ENCODE data around the gene LGALS3. TPM values are rescaled to one million over a fixed set of nuclear protein-coding genes. Genes with fewer than 3 reads are reported as not detected.
A peak's percentile ranks its signal among the peaks of the same experiment; 100 is the strongest.

Gene LGALS3
- total RNA-seq, 1 experiment from 2014 or later: 145 TPM

GRCh38 chr14:55190906-55191202 is 61.8 kb downstream of the LGALS3 start:
- DNase-seq (ENCODE audit: low read depth): no peak

DNA sequence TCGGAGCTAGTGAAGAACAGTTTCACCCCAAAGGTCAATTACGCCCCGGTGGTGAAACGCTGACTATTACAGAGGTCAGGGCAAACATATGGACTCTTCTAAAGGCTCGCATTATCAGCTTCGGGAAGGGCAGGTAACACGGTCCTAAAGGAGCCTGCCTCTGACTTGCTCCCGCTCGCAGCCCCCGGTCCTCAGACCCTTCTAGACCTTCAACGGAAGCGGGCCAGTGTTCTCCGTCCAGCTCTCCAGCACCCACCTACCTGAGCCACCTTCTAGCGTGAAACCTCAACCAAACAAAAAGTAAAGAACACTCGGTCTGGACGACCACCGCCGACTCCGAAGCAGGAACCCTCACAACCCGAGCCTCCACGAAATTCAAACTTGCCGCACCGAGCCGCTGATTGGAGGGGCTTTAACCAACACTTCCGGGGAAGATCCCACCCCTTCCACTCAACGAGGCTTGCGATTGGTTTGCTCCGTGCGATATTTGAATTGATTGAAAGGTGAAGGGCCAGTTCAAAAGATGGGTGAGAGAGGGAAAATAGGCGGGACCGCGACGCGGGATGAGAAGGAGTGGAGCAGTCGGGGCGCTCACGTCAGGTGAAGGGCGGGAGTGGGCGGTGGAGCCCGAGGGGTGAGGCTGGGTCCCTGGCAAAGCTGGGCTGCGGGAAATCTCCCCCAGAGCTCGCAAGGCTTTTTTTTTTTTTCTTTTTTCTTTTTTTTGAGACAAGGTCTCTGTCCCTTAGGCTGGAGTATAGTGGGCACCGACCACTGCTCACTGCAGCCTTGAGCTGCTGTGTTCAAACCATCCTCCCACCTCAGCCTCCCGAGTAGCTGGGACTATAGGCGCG is 62.4 kb downstream of the LGALS3 start, which contains the start of gene DLGAP5:
DLGAP5 (minus strand) TSS at position 383 of the 851 bp plus-strand sequence. CDS start 2,406 bp downstream, outside the sequence.
- DNase-seq (ENCODE audit: low read depth): peak; percentile 96

GRCh38 chr14:55192054-55192621 is 63.1 kb downstream of the LGALS3 start:
- DNase-seq (ENCODE audit: low read depth): peak; percentile 4

GRCh38 chr14:55194656-55195355 is 65.8 kb downstream of the LGALS3 start:
- no peak for DNase-seq (ENCODE audit: low read depth)

Other genes starting within 250 kb of the LGALS3 start
- gene GCH1, start 226.4 kb upstream of the LGALS3 start, total RNA-seq (2014; rRNA removed; shearing (Covaris generic)): 1.3 and 3.5 TPM in 2 replicates
- gene WDHD1, start 102.2 kb upstream of the LGALS3 start, total RNA-seq (2014; rRNA removed; shearing (Covaris generic)): 16.8 and 18.0 TPM in 2 replicates
- gene SOCS4, start 102.0 kb upstream of the LGALS3 start, total RNA-seq (2014; rRNA removed; shearing (Covaris generic)): 12.3 and 16.0 TPM in 2 replicates
- 61.9 and 64.5 TPM in 2 replicates for gene MAPK1IP1L, start 77.6 kb upstream of the LGALS3 start, total RNA-seq (2014; rRNA removed; shearing (Covaris generic))
- 109 and 144 TPM in 2 replicates for gene DLGAP5, start 62.3 kb downstream of the LGALS3 start, total RNA-seq (2014; rRNA removed; shearing (Covaris generic))
- 13.4 and 18.3 TPM in 2 replicates for gene FBXO34, start 142.2 kb downstream of the LGALS3 start, total RNA-seq (2014; rRNA removed; shearing (Covaris generic))

Measured in RPMI7951 (cell line).